ENCODE measurements around the gene SLC38A4. TPM values are rescaled to one million over a fixed set of nuclear protein-coding genes. Genes with fewer than 3 reads are reported as not detected.

The SLC38A4 gene
- total and polyA plus RNA-seq, 4 experiments from 2014 or later = not detected

DNA sequence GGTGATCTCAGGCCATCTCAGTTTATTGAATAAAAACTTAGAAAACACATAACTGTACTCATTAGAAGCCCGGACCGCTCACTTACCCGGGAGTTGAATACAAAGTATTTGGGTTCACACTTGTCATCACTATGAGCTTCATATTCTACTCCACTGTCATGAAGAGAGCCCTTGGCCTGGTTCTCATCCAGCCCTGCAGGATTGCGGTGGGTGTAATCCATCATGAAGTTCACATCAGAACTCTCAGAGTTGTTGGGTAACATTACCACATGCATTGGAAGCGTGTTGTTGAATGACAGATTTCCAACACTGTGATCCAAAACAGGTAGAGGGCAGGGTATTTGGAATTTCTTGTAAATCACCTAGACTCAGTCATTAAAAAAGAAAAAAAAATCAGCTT is 47.4 kb downstream of the SLC38A4 start:
- no peaks in the 10 kb centered on the region for H3K36me3 Mint-ChIP-seq
- H3K27me3 ChIP-seq (ENCODE audit: insufficient read depth, low read length) = no peaks in the 10 kb centered on the region
- intact Hi-C loops (cut with micrococcal nuclease) = no loop called here
- H3K27ac ChIP-seq (ENCODE audit: low read depth, low read length) = no peak overlapping the region
- no peaks in the 10 kb centered on the region for H3K36me3 ChIP-seq (ENCODE audit: insufficient read depth, low read length)
- no peak overlapping the region for H3K27ac Mint-ChIP-seq
- H3K4me1 ChIP-seq (ENCODE audit: insufficient read depth, low read length) = no peaks in the 10 kb centered on the region
- H3K4me3 ChIP-seq (ENCODE audit: low read length in 2 of 2) = no peak overlapping the region
- H3K9me3 Mint-ChIP-seq = peaks cover 0 to 1% (median 0%) of the 10 kb centered on the region in 8 donors
- no peak for DNase-seq
- H3K9me3 ChIP-seq (ENCODE audit: control insufficient read depth in 1 of 2, low read length in 2 of 2) = no peaks in the 10 kb centered on the region
- CTCF ChIA-PET (ENCODE audit: partially characterized antibody) = no interaction called here
- POLR2A ChIA-PET (ENCODE audit: partially characterized antibody) = no interaction called here
- peaks cover 9 to 12% of the 10 kb centered on the region in 2 donors for H3K27me3 Mint-ChIP-seq
- no peaks in the 10 kb centered on the region for H3K4me1 Mint-ChIP-seq
- no peak overlapping the region for H3K4me3 Mint-ChIP-seq

DNA sequence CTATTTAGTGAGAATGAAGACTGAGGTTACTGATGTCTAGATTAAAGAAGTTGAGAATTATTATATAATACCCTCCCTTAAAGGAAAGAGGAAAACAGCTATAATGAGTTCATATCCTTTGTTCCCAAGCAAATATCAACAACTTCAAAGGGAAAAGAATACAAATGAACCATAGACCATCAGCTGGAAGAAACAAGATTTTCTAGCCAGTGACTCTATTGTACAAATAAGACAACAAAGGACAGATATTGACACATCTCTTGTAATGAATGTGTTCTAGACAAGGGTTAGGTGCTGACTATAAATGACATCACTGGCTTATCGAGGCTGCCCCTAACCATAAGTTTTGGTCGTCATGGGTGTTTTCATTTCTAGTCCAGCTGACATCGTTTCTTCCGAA is 48.2 kb downstream of the SLC38A4 start:
- CTCF ChIA-PET (ENCODE audit: partially characterized antibody) = no interaction called here
- H3K9me3 ChIP-seq (ENCODE audit: control insufficient read depth in 1 of 2, low read length in 2 of 2) = no peaks in the 10 kb centered on the region
- Mint-ChIP-seq H3K4me1 (no peaks in the 10 kb centered on the region), H3K27me3 (peaks cover 5 to 6% of the 10 kb centered on the region in 2 donors), H3K27ac (no peak overlapping the region), H3K9me3 (no peaks in the 10 kb centered on the region), H3K4me3 (no peak overlapping the region), H3K36me3 (no peaks in the 10 kb centered on the region)
- POLR2A ChIA-PET (ENCODE audit: partially characterized antibody) = no interaction called here
- H3K4me3 ChIP-seq (ENCODE audit: low read length in 2 of 2) = no peak overlapping the region
- no peak for DNase-seq
- H3K36me3 ChIP-seq (ENCODE audit: insufficient read depth, low read length) = no peaks in the 10 kb centered on the region
- intact Hi-C loops (cut with micrococcal nuclease) = no loop called here
- H3K27ac ChIP-seq (ENCODE audit: low read depth, low read length) = no peak overlapping the region
- no peaks in the 10 kb centered on the region for H3K27me3 ChIP-seq (ENCODE audit: insufficient read depth, low read length)
- no peaks in the 10 kb centered on the region for H3K4me1 ChIP-seq (ENCODE audit: insufficient read depth, low read length)

DNA sequence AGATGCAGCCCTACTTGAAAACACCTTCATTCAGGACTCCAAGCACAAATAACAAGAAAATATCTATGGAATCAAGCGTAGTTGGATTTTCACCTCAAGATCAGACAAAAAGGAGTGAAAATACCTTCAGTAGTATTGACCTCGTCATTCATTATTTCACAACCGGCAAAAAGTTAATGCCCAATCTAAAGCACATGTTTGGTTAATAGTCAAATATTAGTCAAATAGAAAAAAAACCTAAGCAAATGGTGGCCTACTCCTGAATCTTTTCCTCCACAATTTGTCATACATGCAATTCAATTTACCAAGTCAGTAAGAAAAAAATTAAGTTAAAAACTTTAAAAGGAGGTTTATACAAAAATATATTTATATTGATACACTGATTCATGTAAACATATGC is 50.0 kb downstream of the SLC38A4 start:
- CTCF ChIA-PET (ENCODE audit: partially characterized antibody) = no interaction called here
- H3K9me3 ChIP-seq (ENCODE audit: control insufficient read depth in 1 of 2, low read length in 2 of 2) = no peaks in the 10 kb centered on the region
- DNase-seq = no peak
- peaks cover 6 to 8% of the 10 kb centered on the region in 2 donors for H3K27me3 Mint-ChIP-seq
- H3K4me3 Mint-ChIP-seq = no peak overlapping the region
- no peaks in the 10 kb centered on the region for H3K36me3 Mint-ChIP-seq
- no peaks in the 10 kb centered on the region for H3K9me3 Mint-ChIP-seq
- no peaks in the 10 kb centered on the region for H3K36me3 ChIP-seq (ENCODE audit: insufficient read depth, low read length)
- no peak overlapping the region for H3K4me3 ChIP-seq (ENCODE audit: low read length in 2 of 2)
- no peak overlapping the region for H3K27ac Mint-ChIP-seq
- H3K27ac ChIP-seq (ENCODE audit: low read depth, low read length) = no peak overlapping the region
- H3K4me1 ChIP-seq (ENCODE audit: insufficient read depth, low read length) = no peaks in the 10 kb centered on the region
- intact Hi-C loops (cut with micrococcal nuclease) = no loop called here
- no peaks in the 10 kb centered on the region for H3K27me3 ChIP-seq (ENCODE audit: insufficient read depth, low read length)
- no peaks in the 10 kb centered on the region for H3K4me1 Mint-ChIP-seq
- POLR2A ChIA-PET (ENCODE audit: partially characterized antibody) = no interaction called here

DNA sequence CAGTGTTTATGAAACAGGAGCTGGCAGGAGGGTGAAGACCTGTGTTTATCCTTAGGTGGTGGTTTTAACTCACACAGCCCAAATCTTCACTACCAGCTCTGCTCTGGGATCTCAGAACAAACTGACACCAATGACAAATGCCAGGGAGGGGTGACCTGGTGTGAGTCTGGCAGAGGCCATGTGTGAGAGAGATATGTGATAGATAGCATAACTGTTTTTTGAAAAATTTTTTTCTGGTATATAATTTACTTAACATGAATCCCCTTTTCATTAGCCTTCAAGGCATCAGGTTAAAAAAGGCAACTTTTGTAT is 51.5 kb downstream of the SLC38A4 start:
- Histone ChIP-seq H3K27me3 (ENCODE audit: insufficient read depth, low read length) (no peaks in the 10 kb centered on the region), H3K4me1 (ENCODE audit: insufficient read depth, low read length) (no peaks in the 10 kb centered on the region), H3K27ac (ENCODE audit: low read depth, low read length) (no peak overlapping the region), H3K36me3 (ENCODE audit: insufficient read depth, low read length) (no peaks in the 10 kb centered on the region), H3K4me3 (ENCODE audit: low read length in 2 of 2) (no peak overlapping the region), H3K9me3 (ENCODE audit: control insufficient read depth in 1 of 2, low read length in 2 of 2) (no peaks in the 10 kb centered on the region)
- Mint-ChIP-seq H3K4me1 (no peaks in the 10 kb centered on the region), H3K27ac (no peak overlapping the region), H3K27me3 (peaks cover 5 to 6% of the 10 kb centered on the region in 2 donors), H3K9me3 (no peaks in the 10 kb centered on the region), H3K4me3 (no peak overlapping the region), H3K36me3 (no peaks in the 10 kb centered on the region)
- no peak for DNase-seq
- ChIA-PET POLR2A (ENCODE audit: partially characterized antibody) (no interaction called here), CTCF (ENCODE audit: partially characterized antibody) (no interaction called here)
- intact Hi-C loops (cut with micrococcal nuclease) = no loop called here

DNA sequence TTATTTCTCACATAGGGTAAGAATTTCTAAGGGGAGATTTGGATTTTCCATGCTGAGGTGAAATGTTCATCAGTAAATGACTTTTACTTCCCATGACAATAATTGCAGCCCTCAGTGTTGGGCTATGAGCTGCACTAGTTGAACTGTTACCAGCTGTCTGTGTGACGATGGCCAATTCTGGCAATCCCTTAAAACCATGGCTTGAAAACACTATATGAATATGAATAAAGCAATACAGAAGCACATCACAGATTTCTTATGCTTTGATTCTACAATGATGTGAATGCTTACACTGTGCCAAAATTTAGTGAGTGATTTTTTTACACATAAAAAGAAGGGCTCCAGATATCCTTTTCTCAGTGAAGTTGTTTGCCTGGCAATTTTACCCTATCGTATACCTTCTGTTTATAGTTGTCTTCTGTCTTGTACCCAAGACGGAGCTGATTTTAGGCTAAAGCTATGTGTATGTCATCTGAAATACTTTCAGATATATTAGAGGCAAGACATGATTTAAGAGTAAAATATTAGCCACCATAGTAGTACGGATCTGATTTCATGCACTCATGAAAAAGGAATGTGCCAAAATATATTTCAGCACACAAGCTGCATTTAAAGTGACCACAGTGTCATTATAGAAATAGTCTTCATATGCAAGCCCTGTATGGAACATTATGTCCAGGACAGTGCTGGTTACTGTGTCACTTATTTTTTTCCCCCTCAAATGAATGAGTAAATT is 52.0 kb downstream of the SLC38A4 start:
- Histone ChIP-seq H3K27me3 (ENCODE audit: insufficient read depth, low read length) (no peaks in the 10 kb centered on the region), H3K4me1 (ENCODE audit: insufficient read depth, low read length) (no peaks in the 10 kb centered on the region), H3K9me3 (ENCODE audit: control insufficient read depth in 1 of 2, low read length in 2 of 2) (no peaks in the 10 kb centered on the region), H3K4me3 (ENCODE audit: low read length in 2 of 2) (no peak overlapping the region), H3K27ac (ENCODE audit: low read depth, low read length) (no peak overlapping the region), H3K36me3 (ENCODE audit: insufficient read depth, low read length) (no peaks in the 10 kb centered on the region)
- POLR2A ChIA-PET (ENCODE audit: partially characterized antibody) = no interaction called here
- Mint-ChIP-seq H3K4me1 (no peaks in the 10 kb centered on the region), H3K4me3 (no peak overlapping the region), H3K9me3 (no peaks in the 10 kb centered on the region), H3K36me3 (no peaks in the 10 kb centered on the region), H3K27me3 (peaks cover 6 to 9% of the 10 kb centered on the region in 2 donors), H3K27ac (no peak overlapping the region)
- no peak for DNase-seq
- intact Hi-C loops (cut with micrococcal nuclease) = no loop called here
- CTCF ChIA-PET (ENCODE audit: partially characterized antibody) = no interaction called here

DNA sequence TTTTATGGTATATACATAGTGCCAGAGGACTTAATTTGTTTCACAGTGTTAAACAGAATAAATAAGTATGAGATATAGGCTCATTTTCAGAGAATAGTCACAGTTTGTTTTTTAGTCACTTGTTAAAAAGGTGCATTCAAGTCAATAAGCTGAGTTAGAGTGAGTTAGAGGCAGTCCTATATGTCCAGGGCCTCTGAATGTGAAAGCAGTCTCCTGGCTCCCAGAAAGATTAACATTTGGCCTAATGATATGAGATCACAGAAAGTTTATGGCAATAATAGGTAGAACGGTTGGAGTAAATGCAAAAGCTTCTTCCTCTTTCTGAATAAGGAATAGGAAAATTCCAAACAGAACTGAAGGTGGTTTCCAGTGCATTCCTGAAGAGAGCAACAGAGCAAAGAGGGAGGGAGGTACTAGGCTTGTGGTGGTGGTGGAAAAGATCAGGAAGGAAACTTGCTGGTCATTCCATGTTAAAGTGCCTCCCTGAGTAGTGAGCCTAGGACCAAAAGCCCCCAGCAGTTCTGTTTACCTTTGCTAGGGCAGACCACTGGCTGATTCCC is 54.4 kb downstream of the SLC38A4 start:
- DNase-seq = no peak
- no peaks in the 10 kb centered on the region for H3K9me3 ChIP-seq (ENCODE audit: control insufficient read depth in 1 of 2, low read length in 2 of 2)
- no peaks in the 10 kb centered on the region for H3K27me3 ChIP-seq (ENCODE audit: insufficient read depth, low read length)
- H3K27ac ChIP-seq (ENCODE audit: low read depth, low read length) = no peak overlapping the region
- Mint-ChIP-seq H3K9me3 (no peaks in the 10 kb centered on the region), H3K36me3 (no peaks in the 10 kb centered on the region), H3K27me3 (peaks cover 4 to 9% of the 10 kb centered on the region in 2 donors), H3K27ac (no peak overlapping the region), H3K4me3 (no peak overlapping the region), H3K4me1 (no peaks in the 10 kb centered on the region)
- ChIA-PET POLR2A (ENCODE audit: partially characterized antibody) (no interaction called here), CTCF (ENCODE audit: partially characterized antibody) (interaction anchor here (1.1 kb wide), 1 partner anchor 96 kb away, joined by 3 read pairs; no protein-coding TSS in a partner anchor)
- H3K4me3 ChIP-seq (ENCODE audit: low read length in 2 of 2) = no peak overlapping the region
- intact Hi-C loops (cut with micrococcal nuclease) = no loop called here
- no peaks in the 10 kb centered on the region for H3K36me3 ChIP-seq (ENCODE audit: insufficient read depth, low read length)
- no peaks in the 10 kb centered on the region for H3K4me1 ChIP-seq (ENCODE audit: insufficient read depth, low read length)

DNA sequence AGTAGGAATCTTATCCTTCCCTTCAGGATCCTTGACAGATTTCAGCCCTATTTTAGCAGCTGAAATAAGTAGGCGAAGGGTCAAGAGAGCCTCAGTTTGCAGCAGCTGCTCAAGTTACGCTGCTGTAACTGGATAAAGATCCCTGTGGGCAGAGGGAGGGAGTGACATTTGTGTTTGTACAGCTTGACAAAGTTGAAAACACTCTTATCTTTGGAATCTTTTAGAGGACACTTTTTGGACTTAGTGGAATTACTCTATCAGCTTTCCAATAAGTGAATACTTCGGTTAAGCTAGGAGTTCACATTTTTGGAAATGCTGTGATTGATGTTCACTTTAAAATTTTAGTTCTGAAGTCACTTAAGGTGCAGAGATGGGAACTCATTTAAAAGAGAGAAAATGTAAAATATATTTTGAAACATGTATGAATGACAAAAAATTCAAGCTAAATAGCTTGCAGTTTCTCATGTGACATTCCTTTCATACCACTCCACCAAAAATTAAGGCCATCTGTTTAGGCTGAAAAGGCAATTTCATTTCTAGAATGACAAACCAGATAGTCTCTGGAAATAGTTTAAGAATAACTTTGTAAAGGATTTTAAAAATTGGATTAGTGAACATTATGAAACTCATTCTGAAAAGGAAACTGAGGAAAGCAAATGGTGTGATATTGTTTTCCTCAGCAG is 55.2 kb downstream of the SLC38A4 start:
- Histone ChIP-seq H3K9me3 (ENCODE audit: control insufficient read depth in 1 of 2, low read length in 2 of 2) (no peaks in the 10 kb centered on the region), H3K36me3 (ENCODE audit: insufficient read depth, low read length) (no peaks in the 10 kb centered on the region), H3K4me3 (ENCODE audit: low read length in 2 of 2) (no peak overlapping the region), H3K4me1 (ENCODE audit: insufficient read depth, low read length) (no peaks in the 10 kb centered on the region), H3K27me3 (ENCODE audit: insufficient read depth, low read length) (no peaks in the 10 kb centered on the region), H3K27ac (ENCODE audit: low read depth, low read length) (no peak overlapping the region)
- CTCF ChIA-PET (ENCODE audit: partially characterized antibody) = interaction anchor here (1.1 kb wide), 1 partner anchor 95 kb away, joined by 3 read pairs; no protein-coding TSS in a partner anchor
- Mint-ChIP-seq H3K27ac (no peak overlapping the region), H3K9me3 (no peaks in the 10 kb centered on the region), H3K27me3 (peaks cover 4 to 11% of the 10 kb centered on the region in 2 donors), H3K36me3 (no peaks in the 10 kb centered on the region), H3K4me3 (no peak overlapping the region), H3K4me1 (no peaks in the 10 kb centered on the region)
- DNase-seq = no peak
- POLR2A ChIA-PET (ENCODE audit: partially characterized antibody) = no interaction called here
- intact Hi-C loops (cut with micrococcal nuclease) = no loop called here
